HepG2 (cell line): ENCODE measurements around the gene YIPF4. TPM values are rescaled to one million over a fixed set of nuclear protein-coding genes. Genes with fewer than 3 reads are reported as not detected.

Source experiments
- CBX1 ChIP-seq: IDR thresholded peaks from one replicate; pipeline ENCODE4 v1.6.1; 2016; ENCODE audit warnings: antibody characterized with exemption, low read depth
- ELF1 ChIP-seq: sonication (generic); formaldehyde crosslinking; IDR thresholded peaks from 2 replicates; pipeline ENCODE4 v1.4.0; 2020; ENCODE audit warnings: missing genetic modification reagents
- ERF ChIP-seq: IDR thresholded peaks from 2 replicates; pipeline ENCODE4 v1.6.1; 2018; ENCODE audit warnings: missing biosample characterization, missing genetic modification reagents
- ESRRA ChIP-seq: sonication (generic); formaldehyde crosslinking; IDR thresholded peaks from 2 replicates; pipeline ENCODE4 v1.5.1; 2020; ENCODE audit warnings: mild to moderate bottlenecking, low read depth, missing genetic modification reagents
- HDAC1 ChIP-seq: sonication (generic); formaldehyde crosslinking; IDR thresholded peaks from 2 replicates; pipeline ENCODE4 v1.5.1; 2020; ENCODE audit warnings: mild to moderate bottlenecking, missing genetic modification reagents
- HHEX ChIP-seq: IDR thresholded peaks from 2 replicates; pipeline ENCODE4 v1.6.1; 2016; ENCODE audit warnings: control low read depth
- HMGA1 ChIP-seq: sonication (generic); formaldehyde crosslinking; conservative IDR thresholded peaks from 2 replicates; pipeline ENCODE4 v1.4.0; 2020; ENCODE audit warnings: missing genetic modification reagents
- MXI1 ChIP-seq: IDR thresholded peaks from 3 replicates; pipeline ENCODE4 v1.6.1; 2012; ENCODE audit warnings: low read depth, low read length, inconsistent platforms, borderline replicate concordance
- SOX13 ChIP-seq, 3 experiments: fragments of 450-650 bp in 1 of 3; sonication (generic) in 1 of 3; formaldehyde crosslinking in 1 of 3; IDR thresholded peaks in 2 of 3; conservative IDR thresholded peaks in 1 of 3; 2 replicates each; pipeline versions ENCODE4 v1.5.0 to v1.6.1; 2016 to 2020; ENCODE audit warnings: antibody characterized with exemption in 1 of 3, mild to moderate bottlenecking in 1 of 3, missing compliant biosample characterization in 1 of 3, missing genetic modification reagents in 1 of 3, moderate library complexity in 1 of 3
- STAT5B ChIP-seq: sonication (generic); formaldehyde crosslinking; IDR thresholded peaks from 2 replicates; pipeline ENCODE4 v1.4.0; 2020; ENCODE audit warnings: missing genetic modification reagents
- THAP9 ChIP-seq: sonication (generic); formaldehyde crosslinking; IDR thresholded peaks from 2 replicates; pipeline ENCODE4; 2020; ENCODE audit warnings: missing genetic modification reagents, mild to moderate bottlenecking, borderline replicate concordance
- THYN1 ChIP-seq: sonication (generic); formaldehyde crosslinking; IDR thresholded peaks from 2 replicates; pipeline ENCODE4 v1.8.1; 2023; ENCODE audit warnings: low read depth, mild to moderate bottlenecking, moderate library complexity, missing genetic modification reagents, borderline replicate concordance
- ZBTB39 ChIP-seq: sonication (generic); formaldehyde crosslinking; IDR thresholded peaks from 2 replicates; pipeline ENCODE4 v1.5.0; 2020; ENCODE audit warnings: missing genetic modification reagents
- ZFP1 ChIP-seq: IDR thresholded peaks from 2 replicates; pipeline ENCODE4 v1.6.1; 2016
- ZNF136 ChIP-seq: sonication (generic); formaldehyde crosslinking; IDR thresholded peaks from 2 replicates; pipeline ENCODE4 v1.8.1; 2022; ENCODE audit warnings: low read depth, mild to moderate bottlenecking, moderate library complexity, missing genetic modification reagents
- ZNF24 ChIP-seq: fragments of 450-650 bp; IDR thresholded peaks from 2 replicates; pipeline ENCODE4 v1.6.1; 2017; ENCODE audit warnings: antibody characterized with exemption, mild to moderate bottlenecking
- ZNF274 ChIP-seq: sonication (generic); formaldehyde crosslinking; IDR thresholded peaks from 2 replicates; pipeline ENCODE4 v1.5.1; 2020; ENCODE audit warnings: mild to moderate bottlenecking, missing genetic modification reagents
- ZNF292 ChIP-seq: sonication (generic); formaldehyde crosslinking; IDR thresholded peaks from 2 replicates; pipeline ENCODE4 v1.8.1; 2022; ENCODE audit warnings: mild to moderate bottlenecking, low read depth, missing genetic modification reagents, borderline replicate concordance
- ZNF30 ChIP-seq: sonication (generic); formaldehyde crosslinking; IDR thresholded peaks from 2 replicates; pipeline ENCODE4 v1.5.0; 2020; ENCODE audit warnings: mild to moderate bottlenecking, missing genetic modification reagents
- ZNF33B ChIP-seq: sonication (generic); formaldehyde crosslinking; IDR thresholded peaks from 2 replicates; pipeline ENCODE4 v1.5.1; 2020; ENCODE audit warnings: mild to moderate bottlenecking, missing genetic modification reagents
- ZNF674 ChIP-seq: sonication (generic); formaldehyde crosslinking; IDR thresholded peaks from 2 replicates; pipeline ENCODE4 v1.5.0; 2020; ENCODE audit warnings: low read depth, mild to moderate bottlenecking, missing genetic modification reagents
- ZSCAN9 ChIP-seq: IDR thresholded peaks from 2 replicates; pipeline ENCODE4 v1.6.1; 2016; ENCODE audit warnings: borderline replicate concordance
- polyA plus RNA-seq, 8 experiments: library from polyadenylated mRNA; depleted of rRNA in 3 of 8; stranded (reverse) in 7 of 8; unstranded in 1 of 8; fragments of >200 nt; fragmentation: Illumina TruSeq in 4 of 8; extraction: Trizol in 4 of 8; gene quantifications; 2 replicates each; pipeline versions ENCODE4 v1.2.1 to v1.2.3, GENCODE V29; 2011 to 2016; ENCODE audit warnings: low read depth in 4 of 8, missing spikeins in 1 of 8, mixed read lengths in 1 of 8; ENCODE audit not compliant: insufficient read depth in 1 of 8
- total RNA-seq, 5 experiments: library from RNA; depleted of rRNA; stranded (reverse); fragments of >200 nt; fragmentation: Illumina TruSeq; extraction: Trizol; gene quantifications; 2 replicates each; pipeline ENCODE4 v1.2.3, GENCODE V29; 2016; ENCODE audit warnings: low read depth in 1 of 5
- TF ChIP-seq, protein P1 (sequence below): sonication (generic); formaldehyde crosslinking; conservative IDR thresholded peaks from 2 replicates; pipeline ENCODE4 v1.4.0; 2020; ENCODE audit warnings: missing genetic modification reagents
- TF ChIP-seq, protein P2 (sequence below): sonication (generic); formaldehyde crosslinking; IDR thresholded peaks from 2 replicates; pipeline ENCODE4 v1.4.0; 2020; ENCODE audit warnings: missing genetic modification reagents, borderline replicate concordance

Gene YIPF4
- total and polyA plus RNA-seq, 2 of the 13 experiments (the other 11 are each of a cell fraction or from before 2014, with no cell fraction given), result 19.0 to 43.9 TPM

DNA sequence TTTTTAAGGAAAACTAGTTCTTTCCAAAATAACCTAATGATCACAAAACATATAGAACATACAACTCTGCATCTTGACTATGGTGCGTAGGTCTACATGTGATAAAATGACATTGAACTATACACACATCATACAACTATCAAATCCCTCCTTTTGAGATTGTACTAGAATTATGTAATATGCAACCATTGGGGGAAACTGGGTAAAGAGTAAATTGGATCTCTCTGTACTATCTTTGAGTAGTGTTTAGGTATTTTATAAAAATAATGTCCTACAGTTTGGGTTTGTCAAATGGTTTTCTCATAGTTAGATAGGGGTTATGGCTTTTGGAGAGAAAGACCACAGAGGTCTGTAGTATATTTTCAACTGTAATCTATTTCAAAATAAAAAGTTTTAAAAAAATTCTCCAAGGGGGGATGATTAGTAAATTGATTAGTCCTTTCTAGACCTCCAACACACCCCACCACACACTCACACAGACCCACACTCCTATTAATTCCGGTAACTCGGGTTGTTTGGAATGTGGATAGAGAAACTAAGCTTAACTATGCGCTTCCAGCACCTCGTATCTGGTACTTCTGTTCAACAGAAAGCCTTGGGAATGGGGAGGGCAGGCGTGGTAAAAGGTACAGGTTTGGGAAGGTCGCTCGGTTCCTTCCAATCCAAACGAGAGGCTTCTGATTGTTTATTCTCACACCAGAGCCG is 78.4 kb downstream of the YIPF4 start (continued):
- no peak; the same call in 1 of the 2 replicates for TF ChIP-seq ESRRA (CRISPR knock-in tag)
- no peak for TF ChIP-seq ZNF136 (CRISPR knock-in tag)
- TF ChIP-seq THYN1 (CRISPR knock-in tag), result peak; percentile 17; the same call in 1 of the 2 replicates
- no peak for TF ChIP-seq ZSCAN9 (CRISPR knock-in tag)
- no peak for TF ChIP-seq MXI1
- no peak for TF ChIP-seq ELF1 (CRISPR knock-in tag)
- no peak for TF ChIP-seq HDAC1 (CRISPR knock-in tag)
- no peak for TF ChIP-seq ZNF24
- no peak for TF ChIP-seq HMGA1
- no peak for TF ChIP-seq STAT5B
- no peak for TF ChIP-seq ERF
- 0 out of 2 replicates have a peak, but pooled peaks have one; percentile 70 for TF ChIP-seq ZBTB39 (CRISPR knock-in tag)
- TF ChIP-seq ZNF674 (CRISPR knock-in tag), result 0 out of 2 replicates have a peak, but pooled peaks have one; percentile 43
- TF ChIP-seq ZNF33B, result no peak
- TF ChIP-seq ZNF30, result 0 out of 2 replicates have a peak, but pooled peaks have one; percentile 74
- TF ChIP-seq ZNF292 (CRISPR knock-in tag), result peak; percentile 7; the same call in 1 of the 2 replicates
- no peak for TF ChIP-seq CBX1
- TF ChIP-seq ZFP1 (CRISPR knock-in tag), result no peak
- TF ChIP-seq, protein P1, sequence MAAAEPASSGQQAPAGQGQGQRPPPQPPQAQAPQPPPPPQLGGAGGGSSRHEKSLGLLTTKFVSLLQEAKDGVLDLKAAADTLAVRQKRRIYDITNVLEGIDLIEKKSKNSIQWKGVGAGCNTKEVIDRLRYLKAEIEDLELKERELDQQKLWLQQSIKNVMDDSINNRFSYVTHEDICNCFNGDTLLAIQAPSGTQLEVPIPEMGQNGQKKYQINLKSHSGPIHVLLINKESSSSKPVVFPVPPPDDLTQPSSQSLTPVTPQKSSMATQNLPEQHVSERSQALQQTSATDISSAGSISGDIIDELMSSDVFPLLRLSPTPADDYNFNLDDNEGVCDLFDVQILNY (CRISPR knock-in tag), result no peak
- TF ChIP-seq HHEX (CRISPR knock-in tag), result no peak
- TF ChIP-seq THAP9 (CRISPR knock-in tag), result no peak
- no peak for TF ChIP-seq ZNF274 (CRISPR knock-in tag)
- TF ChIP-seq SOX13 (IDR thresholded peaks at IDR 0.05), result no peak
- 0 out of 4 replicates have a peak, but pooled peaks of 1 of the 2 experiments have one; percentile 83 for TF ChIP-seq SOX13 (CRISPR knock-in tag; conservative IDR thresholded peaks at IDR 0.05 in 1 of 2, IDR thresholded peaks at IDR 0.05 in 1 of 2)
- TF ChIP-seq, protein P2, sequence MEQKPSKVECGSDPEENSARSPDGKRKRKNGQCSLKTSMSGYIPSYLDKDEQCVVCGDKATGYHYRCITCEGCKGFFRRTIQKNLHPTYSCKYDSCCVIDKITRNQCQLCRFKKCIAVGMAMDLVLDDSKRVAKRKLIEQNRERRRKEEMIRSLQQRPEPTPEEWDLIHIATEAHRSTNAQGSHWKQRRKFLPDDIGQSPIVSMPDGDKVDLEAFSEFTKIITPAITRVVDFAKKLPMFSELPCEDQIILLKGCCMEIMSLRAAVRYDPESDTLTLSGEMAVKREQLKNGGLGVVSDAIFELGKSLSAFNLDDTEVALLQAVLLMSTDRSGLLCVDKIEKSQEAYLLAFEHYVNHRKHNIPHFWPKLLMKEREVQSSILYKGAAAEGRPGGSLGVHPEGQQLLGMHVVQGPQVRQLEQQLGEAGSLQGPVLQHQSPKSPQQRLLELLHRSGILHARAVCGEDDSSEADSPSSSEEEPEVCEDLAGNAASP (CRISPR knock-in tag), result no peak
